Body of pancreas (tissue), 4 donors: ENCODE results near the gene ADRB2.

Source experiments
- POLR2A ChIP-seq, 3 donors: fragments of 450-650 bp; IDR thresholded peaks; one replicate each; pipeline ENCODE4 v1.6.1; 2016; ENCODE audit warnings: antibody characterized with exemption in 3 of 3, mild to moderate bottlenecking in 2 of 3
- TF ChIP-seq, protein P1 (sequence below), 7 experiments: fragments of 450-650 bp in 4 of 7; fragments of 200-600 bp in 3 of 7; sonication (generic) in 3 of 7; IDR thresholded peaks; one replicate each; pipeline ENCODE4 v1.5.1; 2016 to 2019; ENCODE audit warnings: antibody characterized with exemption in 7 of 7

DNA sequence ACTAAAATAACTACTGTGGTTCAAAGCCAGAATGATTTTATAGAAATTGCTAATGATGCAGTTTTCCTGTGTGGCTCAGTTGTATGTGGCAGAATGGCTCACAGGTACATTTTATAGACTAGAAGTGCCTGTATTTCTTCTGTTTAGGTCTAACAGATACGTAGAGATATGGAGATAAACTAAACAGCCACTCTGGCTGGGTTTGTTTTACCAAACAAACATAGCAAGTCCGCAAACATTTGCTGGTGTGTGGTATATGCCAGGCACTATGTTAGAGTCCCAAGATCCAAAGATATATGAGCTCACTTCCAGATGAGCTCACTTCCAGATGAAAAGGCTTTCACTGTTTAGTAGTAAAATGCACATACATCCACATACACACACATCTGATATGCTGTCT, 24.4 kb downstream of the ADRB2 start:
- no peak for TF ChIP-seq POLR2A (IDR thresholded peaks at IDR 0.05)
- TF ChIP-seq, protein P1, sequence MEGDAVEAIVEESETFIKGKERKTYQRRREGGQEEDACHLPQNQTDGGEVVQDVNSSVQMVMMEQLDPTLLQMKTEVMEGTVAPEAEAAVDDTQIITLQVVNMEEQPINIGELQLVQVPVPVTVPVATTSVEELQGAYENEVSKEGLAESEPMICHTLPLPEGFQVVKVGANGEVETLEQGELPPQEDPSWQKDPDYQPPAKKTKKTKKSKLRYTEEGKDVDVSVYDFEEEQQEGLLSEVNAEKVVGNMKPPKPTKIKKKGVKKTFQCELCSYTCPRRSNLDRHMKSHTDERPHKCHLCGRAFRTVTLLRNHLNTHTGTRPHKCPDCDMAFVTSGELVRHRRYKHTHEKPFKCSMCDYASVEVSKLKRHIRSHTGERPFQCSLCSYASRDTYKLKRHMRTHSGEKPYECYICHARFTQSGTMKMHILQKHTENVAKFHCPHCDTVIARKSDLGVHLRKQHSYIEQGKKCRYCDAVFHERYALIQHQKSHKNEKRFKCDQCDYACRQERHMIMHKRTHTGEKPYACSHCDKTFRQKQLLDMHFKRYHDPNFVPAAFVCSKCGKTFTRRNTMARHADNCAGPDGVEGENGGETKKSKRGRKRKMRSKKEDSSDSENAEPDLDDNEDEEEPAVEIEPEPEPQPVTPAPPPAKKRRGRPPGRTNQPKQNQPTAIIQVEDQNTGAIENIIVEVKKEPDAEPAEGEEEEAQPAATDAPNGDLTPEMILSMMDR (IDR thresholded peaks at IDR 0.05), result no peak
